GM06990 (cell line): ENCODE results near the gene PKNOX1.

Experiments
- DNase-seq: peaks from one replicate; pipeline ENCODE4 v3.0.0-alpha.2; 2011; ENCODE audit not compliant: insufficient read length; ENCODE audit errors: extremely low read depth
- H3K27me3 ChIP-seq: replicated peaks from 2 replicates; pipeline ENCODE4 v1.6.0; 2011; ENCODE audit warnings: low read length; ENCODE audit not compliant: control insufficient read depth, insufficient read depth
- H3K36me3 ChIP-seq: 2 replicates; pipeline ENCODE4 v1.5.1; 2011; ENCODE audit warnings: low read length; ENCODE audit not compliant: control insufficient read depth, insufficient read depth
- H3K4me3 ChIP-seq: replicated peaks from 2 replicates; pipeline ENCODE4 v1.5.1; 2011; ENCODE audit warnings: low read depth, mild to moderate bottlenecking, control low read depth, low read length
- TF ChIP-seq, protein P1 (sequence below): IDR thresholded peaks from 2 replicates; pipeline ENCODE4 v1.5.1; 2011; ENCODE audit warnings: low read length, control low read depth, mild to moderate bottlenecking, inconsistent platforms; ENCODE audit not compliant: insufficient read depth, poor library complexity, severe bottlenecking

The PKNOX1 gene

GRCh38 chr21:43016728-43017127 is 42.4 kb downstream of the PKNOX1 start:
- no peak overlapping the region for H3K4me3 ChIP-seq
- TF ChIP-seq, protein P1, sequence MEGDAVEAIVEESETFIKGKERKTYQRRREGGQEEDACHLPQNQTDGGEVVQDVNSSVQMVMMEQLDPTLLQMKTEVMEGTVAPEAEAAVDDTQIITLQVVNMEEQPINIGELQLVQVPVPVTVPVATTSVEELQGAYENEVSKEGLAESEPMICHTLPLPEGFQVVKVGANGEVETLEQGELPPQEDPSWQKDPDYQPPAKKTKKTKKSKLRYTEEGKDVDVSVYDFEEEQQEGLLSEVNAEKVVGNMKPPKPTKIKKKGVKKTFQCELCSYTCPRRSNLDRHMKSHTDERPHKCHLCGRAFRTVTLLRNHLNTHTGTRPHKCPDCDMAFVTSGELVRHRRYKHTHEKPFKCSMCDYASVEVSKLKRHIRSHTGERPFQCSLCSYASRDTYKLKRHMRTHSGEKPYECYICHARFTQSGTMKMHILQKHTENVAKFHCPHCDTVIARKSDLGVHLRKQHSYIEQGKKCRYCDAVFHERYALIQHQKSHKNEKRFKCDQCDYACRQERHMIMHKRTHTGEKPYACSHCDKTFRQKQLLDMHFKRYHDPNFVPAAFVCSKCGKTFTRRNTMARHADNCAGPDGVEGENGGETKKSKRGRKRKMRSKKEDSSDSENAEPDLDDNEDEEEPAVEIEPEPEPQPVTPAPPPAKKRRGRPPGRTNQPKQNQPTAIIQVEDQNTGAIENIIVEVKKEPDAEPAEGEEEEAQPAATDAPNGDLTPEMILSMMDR, result no peak
- DNase-seq, result no peak
- H3K36me3 ChIP-seq, result peaks cover 5% of the 10 kb centered on the region
- H3K27me3 ChIP-seq, result no peaks in the 10 kb centered on the region

DNA sequence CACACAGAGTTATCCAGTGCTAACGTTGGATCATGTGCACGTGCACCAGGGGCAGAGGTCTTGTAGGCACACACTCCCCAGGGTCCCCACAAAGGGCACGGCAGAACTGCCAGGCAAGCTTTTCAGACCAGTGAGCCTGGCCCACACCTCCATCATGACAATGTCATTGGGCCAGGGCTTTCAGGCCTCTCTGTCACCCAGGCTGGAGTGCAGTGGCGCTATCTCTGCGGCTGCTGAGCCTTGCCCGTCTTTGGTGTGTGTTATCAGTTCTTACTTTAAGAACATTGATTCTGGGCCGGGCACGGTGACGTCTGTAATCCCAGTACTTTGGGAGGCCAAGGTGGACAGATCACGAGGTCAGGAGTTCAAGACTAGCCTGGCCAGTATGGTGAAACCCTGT is 44.2 kb downstream of the PKNOX1 start:
- TF ChIP-seq, protein P1, result no peak
- Histone ChIP-seq H3K27me3 (no peaks in the 10 kb centered on the region), H3K4me3 (no peak overlapping the region), H3K36me3 (peaks cover 2% of the 10 kb centered on the region)
- DNase-seq, result no peak

DNA sequence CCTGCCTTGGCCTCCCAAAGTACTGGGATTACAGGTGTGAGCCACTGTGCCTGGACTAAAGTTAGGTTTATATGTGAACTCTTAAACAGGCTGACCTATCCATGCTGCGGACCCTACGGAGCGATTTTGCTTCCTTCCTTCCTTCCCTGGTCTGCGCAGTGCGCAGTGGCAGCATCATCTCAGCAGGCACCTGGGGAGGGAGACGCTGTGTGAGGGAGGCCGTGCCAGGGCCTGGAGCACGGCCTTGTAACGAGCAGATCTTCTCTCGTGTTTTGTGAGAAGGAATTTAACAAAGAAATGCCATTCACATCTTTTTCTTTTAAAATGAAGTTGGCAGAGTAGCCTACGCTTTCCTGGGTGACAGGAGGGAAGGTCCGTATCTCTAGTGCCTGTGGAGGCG is 45.8 kb downstream of the PKNOX1 start:
- no peak for DNase-seq

GRCh38 chr21:43020771-43021170 is 46.4 kb downstream of the PKNOX1 start:
- H3K36me3 ChIP-seq, result peaks cover 2% of the 10 kb centered on the region
- no peak for DNase-seq
- H3K4me3 ChIP-seq, result no peak overlapping the region
- TF ChIP-seq, protein P1, result no peak
- H3K27me3 ChIP-seq, result no peaks in the 10 kb centered on the region

More for the DNA sequence above, 45.8 kb downstream of the PKNOX1 start:
- TF ChIP-seq, protein P1, result no peak
- Histone ChIP-seq H3K27me3 (no peaks in the 10 kb centered on the region), H3K4me3 (no peak overlapping the region), H3K36me3 (peaks cover 2% of the 10 kb centered on the region)

DNA sequence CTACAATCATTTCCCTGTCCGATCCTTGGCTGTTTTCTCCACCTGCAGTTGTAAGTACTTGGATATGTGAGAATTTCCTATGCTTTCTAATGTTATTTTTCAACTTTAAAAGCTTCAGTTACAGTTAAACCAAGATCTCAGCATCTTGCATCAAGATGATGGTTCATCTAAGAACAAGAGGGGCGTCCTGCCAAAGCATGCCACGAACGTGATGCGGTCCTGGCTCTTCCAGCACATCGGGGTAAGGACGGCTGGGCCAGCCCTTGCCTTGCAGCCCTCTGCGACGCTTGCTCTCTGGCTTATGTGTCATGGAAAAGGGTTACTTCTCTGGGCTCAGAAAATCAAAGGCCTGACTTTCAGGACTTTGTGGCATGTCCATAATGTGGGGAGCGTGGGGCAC is 46.8 kb downstream of the PKNOX1 start:
- H3K36me3 ChIP-seq, result peaks cover 2% of the 10 kb centered on the region

More for the DNA sequence above, 46.8 kb downstream of the PKNOX1 start:
- no peaks in the 10 kb centered on the region for H3K27me3 ChIP-seq
- DNase-seq, result no peak
- TF ChIP-seq, protein P1, result no peak
- no peak overlapping the region for H3K4me3 ChIP-seq
